GM21528 (cell line): ENCODE results near the gene SEMA4D.

Experiments
- ATAC-seq: cut with Tn5 transposase; IDR thresholded peaks from one replicate; pipeline ENCODE4 v1.9.1; 2021; ENCODE audit warnings: mild to moderate bottlenecking, moderate library complexity; ENCODE audit not compliant: unreplicated experiment, low FRiP score

The SEMA4D gene

DNA sequence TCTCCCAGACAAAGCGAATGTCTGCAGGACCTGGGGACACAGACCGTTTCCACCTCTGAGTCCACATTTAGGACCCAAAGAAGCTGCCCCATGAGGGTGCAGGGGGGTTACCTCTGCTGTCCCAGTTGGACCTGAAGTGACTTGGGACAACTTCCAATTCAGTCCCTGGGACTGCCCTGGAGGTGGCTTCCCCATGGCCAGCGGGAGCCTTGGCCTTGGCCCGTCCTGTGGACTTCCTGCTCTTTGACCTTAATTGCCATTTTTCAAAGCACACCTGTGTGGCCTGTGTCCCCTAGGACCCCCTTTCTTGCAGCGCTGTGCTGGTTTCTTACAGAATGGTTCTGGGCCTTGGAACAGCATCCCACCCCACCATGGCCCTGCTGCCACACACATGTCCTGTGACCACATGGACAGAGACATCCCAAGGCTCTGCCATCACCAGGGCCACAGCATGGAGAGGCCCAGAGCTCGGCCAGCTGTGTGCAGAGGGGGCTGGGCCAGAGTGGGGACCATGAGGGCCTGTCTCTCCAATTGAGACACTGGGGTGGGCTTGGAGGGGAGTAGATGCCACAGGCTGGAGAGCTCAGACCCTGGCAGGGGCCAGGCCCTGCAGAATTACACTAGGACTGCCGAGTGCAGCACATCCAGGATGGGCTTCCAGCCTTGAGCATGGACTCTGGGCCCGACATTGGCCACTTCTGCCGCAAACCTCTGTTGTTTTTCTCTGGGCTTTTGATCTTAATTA is 133.8 kb downstream of the SEMA4D start:
- ATAC-seq: no peak

DNA sequence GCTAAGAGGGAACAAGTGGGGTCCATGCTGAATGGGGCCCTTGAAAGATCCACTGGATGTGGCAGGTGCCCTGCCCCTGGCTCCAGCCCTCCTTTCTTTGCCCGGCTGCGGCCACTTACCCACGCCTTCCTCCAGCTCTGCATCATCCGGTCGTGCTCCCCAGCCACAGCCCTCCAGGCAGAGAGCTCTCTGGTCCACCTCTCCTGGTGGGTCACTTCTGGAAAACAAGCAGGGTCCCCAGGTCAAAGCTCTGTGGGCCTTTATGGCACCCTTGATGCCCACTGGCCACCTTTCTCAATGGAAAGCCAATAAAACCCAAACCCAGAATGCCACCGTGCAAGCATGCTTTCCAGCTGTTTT is 134.6 kb downstream of the SEMA4D start:
- ATAC-seq: no peak

DNA sequence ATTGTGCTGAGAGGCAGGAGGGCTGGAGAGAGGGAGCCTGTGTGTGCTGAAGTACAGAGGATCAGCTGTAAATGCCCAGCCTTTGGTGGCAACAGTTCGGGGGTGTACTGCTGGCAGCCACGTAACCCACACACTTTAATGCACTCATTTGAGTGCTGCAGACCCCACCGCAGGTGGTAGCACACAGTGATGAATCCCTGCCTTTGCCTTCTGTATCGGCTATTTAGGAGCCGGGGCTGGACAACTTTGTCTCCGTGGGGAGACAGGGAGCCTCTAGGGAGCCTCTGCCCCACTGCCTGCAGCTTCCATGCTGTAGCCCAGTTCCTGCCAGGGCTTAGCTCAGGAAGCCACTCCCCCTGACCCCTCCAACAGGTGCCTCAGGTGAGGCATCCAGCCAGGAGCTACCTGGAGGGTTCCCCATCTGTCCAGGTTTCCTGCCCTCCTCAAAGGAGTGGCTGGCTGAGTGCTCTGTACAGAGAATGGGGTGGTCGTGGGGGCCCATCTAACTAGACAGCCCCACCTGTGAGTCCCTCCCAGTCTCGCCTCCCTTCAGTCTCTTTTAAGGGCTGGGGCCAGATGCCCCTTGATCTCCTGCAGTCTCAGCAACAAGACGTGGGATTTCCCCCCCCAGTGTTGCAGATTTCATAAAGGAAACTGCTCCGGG is 135.1 kb downstream of the SEMA4D start:
- no peak for ATAC-seq

DNA sequence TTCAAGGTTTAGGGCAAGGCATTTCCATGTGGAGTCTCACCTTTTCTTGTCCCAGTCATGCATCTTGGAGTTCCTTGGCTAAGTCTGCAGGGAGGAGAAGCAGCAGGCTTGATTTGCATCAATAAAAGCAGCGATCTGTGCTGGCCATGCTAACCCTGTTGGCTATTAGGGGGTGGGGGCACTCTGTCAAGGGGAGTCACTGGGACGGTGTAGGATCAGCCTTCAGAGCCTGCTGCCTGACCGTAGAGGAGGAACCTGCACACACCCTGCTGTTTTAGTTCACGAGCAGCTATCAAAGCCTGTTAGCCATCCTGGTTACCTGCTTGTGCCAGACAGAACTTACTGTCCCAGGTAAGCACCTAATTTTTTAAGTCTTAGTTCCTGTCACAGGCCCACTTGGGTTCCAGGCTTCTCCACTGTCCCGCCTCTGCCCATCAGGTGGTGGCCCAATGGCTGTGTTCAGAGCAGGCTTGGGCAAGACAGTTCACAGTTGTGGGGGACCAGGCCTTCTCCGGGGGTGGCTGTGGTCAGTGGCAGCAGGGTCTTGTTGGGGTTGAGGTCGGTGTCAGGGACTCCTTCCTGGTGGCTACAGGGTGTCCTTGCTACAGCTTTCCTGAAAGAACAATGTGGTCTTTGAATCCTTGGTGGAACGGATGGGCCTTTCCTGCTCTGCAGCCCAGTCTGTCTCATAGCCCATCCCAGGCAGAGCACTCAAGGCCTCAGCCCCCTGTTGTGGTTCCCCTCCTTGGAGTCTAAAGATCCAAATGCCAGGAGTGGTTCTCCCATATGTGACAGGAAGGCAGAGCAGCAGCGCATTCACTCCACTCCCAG is 135.9 kb downstream of the SEMA4D start:
- no peak for ATAC-seq

DNA sequence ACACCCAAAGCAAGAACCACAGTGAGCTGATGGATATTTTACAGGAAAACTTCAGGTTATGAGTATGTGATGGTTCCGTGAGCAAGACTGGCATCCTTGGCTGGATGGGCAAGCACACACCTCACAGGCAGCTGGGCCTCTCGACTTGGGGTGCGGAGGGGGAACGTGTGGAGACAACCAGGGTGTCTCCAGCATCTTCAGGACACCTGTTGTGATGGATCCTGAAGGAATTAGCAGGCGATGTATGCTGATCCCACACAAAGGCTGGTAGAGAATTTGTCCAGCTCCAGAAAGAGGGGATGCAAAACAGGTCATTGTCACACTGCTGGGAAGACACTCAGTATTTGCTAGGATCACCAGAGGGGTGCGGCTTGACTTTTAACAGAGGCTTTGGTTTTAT is 136.9 kb downstream of the SEMA4D start:
- no peak for ATAC-seq

DNA sequence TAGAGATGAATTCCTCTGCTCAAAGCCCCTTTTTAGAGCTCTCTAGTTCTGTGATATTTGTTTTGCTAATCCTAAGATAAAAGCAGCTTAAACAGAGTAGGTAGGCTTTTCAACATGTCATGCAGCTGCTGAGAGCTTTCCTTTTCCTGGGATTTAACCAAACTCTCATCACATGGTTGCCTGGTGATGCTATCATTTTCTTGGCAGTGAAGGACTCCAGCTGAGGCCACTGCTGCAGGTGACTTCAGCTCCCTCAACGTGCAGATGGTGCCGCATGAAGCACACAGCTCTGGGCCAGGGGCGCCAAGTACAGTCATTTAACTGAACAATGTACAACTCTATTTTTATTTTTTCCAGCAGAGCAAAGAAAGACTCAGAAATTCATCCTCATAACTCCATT is 137.4 kb downstream of the SEMA4D start:
- ATAC-seq: no peak

GRCh38 chr9:89359751-89360261 is 138.1 kb downstream of the SEMA4D start:
- ATAC-seq: no peak

DNA sequence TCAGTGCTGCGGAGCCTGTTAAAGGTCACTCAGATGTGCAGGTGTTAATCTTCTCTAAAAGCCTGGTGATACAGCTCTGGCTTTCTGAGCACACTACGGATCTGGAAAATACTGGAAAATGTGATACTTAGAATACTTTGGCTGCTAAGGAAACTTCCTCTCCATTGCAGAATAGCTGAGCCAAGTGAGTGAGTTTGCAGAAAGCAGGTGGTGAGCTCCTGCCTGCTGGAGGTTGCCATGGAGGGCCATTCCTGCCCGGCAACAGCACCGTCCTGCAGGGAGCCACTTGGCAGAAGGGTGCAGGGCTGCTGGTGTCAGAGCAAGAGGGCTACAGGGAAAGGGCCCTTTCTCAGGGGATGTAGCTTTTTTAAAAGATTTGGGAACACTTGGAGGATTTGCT is 138.9 kb downstream of the SEMA4D start:
- no peak for ATAC-seq

GRCh38 chr9:89358376-89358916 is 139.5 kb downstream of the SEMA4D start:
- ATAC-seq: no peak

GRCh38 chr9:89357331-89358197 is 140.3 kb downstream of the SEMA4D start:
- ATAC-seq: no peak

- ATAC-seq: no peak
Measured at GRCh38 chr9:89356782-89357181, 141.1 kb downstream of the SEMA4D start.

GRCh38 chr9:89354471-89354870 is 143.4 kb downstream of the SEMA4D start:
- no peak for ATAC-seq

DNA sequence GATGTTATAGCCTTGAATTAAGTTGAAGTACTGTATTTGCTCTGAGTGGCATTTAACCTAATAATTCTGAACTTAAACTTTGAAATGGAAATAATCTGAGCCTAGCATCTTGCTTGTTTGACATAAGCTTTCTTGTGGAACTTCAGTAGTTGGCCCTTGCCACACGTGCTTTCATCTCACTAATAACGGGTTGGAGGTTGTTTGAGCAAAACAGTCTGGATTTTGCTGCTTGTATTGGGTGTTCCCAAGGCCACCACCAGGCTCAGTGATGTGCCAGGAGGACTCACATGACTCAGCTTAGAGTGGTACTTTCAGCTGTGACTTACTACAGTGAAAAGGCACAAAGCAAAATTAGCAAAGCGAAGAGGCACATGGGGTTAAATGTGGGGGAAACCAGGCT is 143.9 kb downstream of the SEMA4D start:
- no peak for ATAC-seq

DNA sequence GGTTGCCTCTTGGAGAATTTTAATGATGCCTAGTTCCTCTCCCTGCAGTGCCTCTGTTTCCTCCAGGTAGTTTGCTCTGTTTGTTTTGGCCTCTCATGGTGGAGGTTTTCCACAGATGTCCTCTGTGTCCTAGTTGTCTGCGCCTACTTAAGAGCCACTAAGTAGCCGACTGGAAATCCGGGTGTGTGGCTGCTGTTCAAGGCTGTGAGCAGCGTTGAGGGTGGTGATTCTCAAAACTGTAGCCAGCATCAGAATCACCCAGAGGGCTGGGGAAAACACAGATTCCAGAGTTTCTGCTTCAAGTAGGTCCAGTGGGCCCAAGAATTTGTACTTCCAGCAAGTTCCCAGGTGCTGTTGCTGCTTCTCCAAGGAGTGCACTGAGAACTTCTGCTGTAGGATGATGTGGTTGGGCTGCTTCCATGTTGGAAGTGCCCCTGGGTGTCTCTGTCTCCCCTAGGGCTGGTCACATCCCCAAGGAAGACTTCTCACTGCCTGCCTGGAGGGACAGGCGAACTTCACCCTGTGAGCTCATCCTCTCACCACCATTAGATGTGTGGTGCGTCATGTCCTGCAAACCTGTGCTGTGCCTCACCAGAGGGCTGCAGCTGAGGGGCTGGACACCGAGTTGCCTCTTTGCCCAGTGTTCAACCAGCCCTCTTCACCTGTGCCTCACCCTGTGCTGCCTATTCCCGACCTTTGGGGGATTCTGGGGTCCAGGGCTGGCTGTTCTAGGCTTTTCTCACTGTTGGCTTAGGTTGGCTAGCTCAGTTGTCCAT is 144.9 kb downstream of the SEMA4D start:
- no peak for ATAC-seq

- ATAC-seq: no peak
Measured at GRCh38 chr9:89352451-89352850, 145.5 kb downstream of the SEMA4D start.

GRCh38 chr9:89351584-89352300 is 146.2 kb downstream of the SEMA4D start:
- no peak for ATAC-seq

GRCh38 chr9:89350988-89351557 is 146.8 kb downstream of the SEMA4D start:
- ATAC-seq: no peak

DNA sequence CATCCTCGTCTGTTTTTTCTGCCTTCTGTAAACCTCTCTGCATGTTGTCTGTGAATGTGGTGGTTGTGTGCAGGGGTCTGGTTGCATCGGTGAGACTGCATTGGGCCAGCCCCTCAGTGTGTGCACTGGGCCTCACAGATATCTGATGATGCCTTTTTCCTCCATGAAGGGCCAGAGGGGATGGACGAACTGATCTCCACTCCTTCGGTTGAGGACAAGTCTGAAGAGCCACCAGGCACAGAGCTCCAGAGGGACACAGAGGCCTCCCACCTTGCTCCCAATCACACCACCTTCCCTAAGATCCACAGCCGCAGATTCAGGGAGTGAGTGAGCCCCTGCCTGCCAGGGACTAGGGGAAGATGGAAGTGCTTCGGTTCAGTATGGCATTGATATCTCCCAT is 148.3 kb downstream of the SEMA4D start:
- ATAC-seq: no peak
